ENCODE measurements around the gene FBXO10. TPM values are rescaled to one million over a fixed set of nuclear protein-coding genes. Genes with fewer than 3 reads are reported as not detected.
"Not testable (repeated sequence)": the region's sequence is repeated elsewhere in the genome, so short reads cannot be mapped to it uniquely, and the experiment has no call there.

The FBXO10 gene
- total RNA-seq, 1 experiment from 2014 or later = 2.6 TPM

- DNase-seq (ENCODE audit: low read depth) = no peak
These were observed 63.7 kb downstream of the FBXO10 start for GRCh38 chr9:37512437-37512836.

- no peak for DNase-seq (ENCODE audit: low read depth)
These were observed 64.9 kb downstream of the FBXO10 start for GRCh38 chr9:37511016-37512010.

GRCh38 chr9:37510053-37510452, 66.1 kb downstream of the FBXO10 start:
- not testable (repeated sequence) for DNase-seq (ENCODE audit: low read depth)

GRCh38 chr9:37509536-37509935, 66.6 kb downstream of the FBXO10 start:
- DNase-seq (ENCODE audit: low read depth) = no peak

GRCh38 chr9:37508834-37509206, 67.4 kb downstream of the FBXO10 start:
- DNase-seq (ENCODE audit: low read depth) = no peak

GRCh38 chr9:37508135-37508833, 67.9 kb downstream of the FBXO10 start:
- no peak for DNase-seq (ENCODE audit: low read depth)

- no peak for DNase-seq (ENCODE audit: low read depth)
These were observed 68.5 kb downstream of the FBXO10 start for GRCh38 chr9:37507566-37508134.

GRCh38 chr9:37504605-37505004, 71.6 kb downstream of the FBXO10 start:
- no peak for DNase-seq (ENCODE audit: low read depth)

- no peak for DNase-seq (ENCODE audit: low read depth)
These were observed 72.4 kb downstream of the FBXO10 start for GRCh38 chr9:37503736-37504135.

- no peak for DNase-seq (ENCODE audit: low read depth)
These were observed 74.1 kb downstream of the FBXO10 start for GRCh38 chr9:37501957-37502596.

- DNase-seq (ENCODE audit: low read depth) = no peak
These were observed 76.9 kb downstream of the FBXO10 start for GRCh38 chr9:37499297-37499696.

- no peak for DNase-seq (ENCODE audit: low read depth)
These were observed 77.7 kb downstream of the FBXO10 start for GRCh38 chr9:37498457-37498856.

- no peak for DNase-seq (ENCODE audit: low read depth)
These were observed 78.9 kb downstream of the FBXO10 start for GRCh38 chr9:37497320-37497719.

GRCh38 chr9:37496020-37496419, 80.2 kb downstream of the FBXO10 start:
- no peak for DNase-seq (ENCODE audit: low read depth)

- DNase-seq (ENCODE audit: low read depth) = no peak
These were observed 80.6 kb downstream of the FBXO10 start for GRCh38 chr9:37495571-37495970.

GRCh38 chr9:37491939-37492338, 84.2 kb downstream of the FBXO10 start:
- no peak for DNase-seq (ENCODE audit: low read depth)

- peak; percentile 56 for DNase-seq (ENCODE audit: low read depth)
These were observed 89.3 kb downstream of the FBXO10 start for GRCh38 chr9:37486616-37487548.

GRCh38 chr9:37486256-37486615, 89.9 kb downstream of the FBXO10 start:
- no peak for DNase-seq (ENCODE audit: low read depth)

GRCh38 chr9:37485389-37486255, 90.6 kb downstream of the FBXO10 start, which contains the start of gene POLR1E:
POLR1E (plus strand) TSS chr9:37485948; CDS start chr9:37486048, 100 bp downstream.
- peak; percentile 95 for DNase-seq (ENCODE audit: low read depth)

GRCh38 chr9:37480759-37481158, 95.4 kb downstream of the FBXO10 start:
- DNase-seq (ENCODE audit: low read depth) = no peak
